LNCAP (cell line): Measurements from ENCODE around the gene PAX3.

Experiments
- CTCF ChIP-seq: fragments of 450-650 bp; IDR thresholded peaks from 2 replicates; pipeline ENCODE4 v1.5.1; 2017; ENCODE audit warnings: mild to moderate bottlenecking

The PAX3 gene

DNA sequence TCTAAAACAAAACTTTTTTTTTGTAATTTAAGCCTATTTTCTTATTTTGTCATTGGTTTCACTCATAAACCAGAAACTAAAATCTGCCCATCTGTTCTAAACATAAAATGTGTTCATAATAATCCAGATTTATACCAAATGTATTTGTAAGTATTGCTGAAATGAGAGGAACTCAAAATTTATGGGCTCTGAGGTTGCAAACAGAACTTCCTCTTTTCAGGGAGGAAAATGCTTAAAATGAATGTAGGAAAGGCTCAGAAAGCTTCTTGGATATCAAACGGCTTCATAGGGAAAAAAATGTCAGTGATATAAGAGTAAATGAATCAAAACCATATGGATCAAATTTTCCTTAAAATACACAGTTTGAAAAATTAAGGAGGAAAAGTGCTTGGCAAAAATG, 83.9 kb downstream of the PAX3 start:
- no peak for TF ChIP-seq CTCF

DNA sequence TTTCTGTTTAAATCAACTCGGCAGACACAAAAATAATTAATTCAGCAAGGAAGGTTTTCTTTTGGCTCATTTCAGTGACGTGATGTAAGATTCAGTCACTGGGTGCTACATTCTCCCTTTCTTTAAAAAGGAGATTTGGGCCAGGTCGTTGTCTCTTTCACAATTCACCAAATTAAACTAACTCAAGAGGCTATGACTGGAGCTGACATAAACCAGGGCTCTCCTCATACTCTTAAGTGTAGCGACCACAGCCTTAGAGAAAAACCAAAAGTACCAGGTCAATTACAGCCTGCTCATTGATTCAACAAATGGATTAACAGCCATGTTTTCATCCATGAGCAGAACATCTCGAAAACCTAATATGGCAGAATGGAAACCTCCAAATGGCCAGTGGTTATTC, 85.7 kb downstream of the PAX3 start:
- no peak for TF ChIP-seq CTCF

GRCh38 chr2:222212571-222212970, 86.2 kb downstream of the PAX3 start:
- no peak for TF ChIP-seq CTCF

DNA sequence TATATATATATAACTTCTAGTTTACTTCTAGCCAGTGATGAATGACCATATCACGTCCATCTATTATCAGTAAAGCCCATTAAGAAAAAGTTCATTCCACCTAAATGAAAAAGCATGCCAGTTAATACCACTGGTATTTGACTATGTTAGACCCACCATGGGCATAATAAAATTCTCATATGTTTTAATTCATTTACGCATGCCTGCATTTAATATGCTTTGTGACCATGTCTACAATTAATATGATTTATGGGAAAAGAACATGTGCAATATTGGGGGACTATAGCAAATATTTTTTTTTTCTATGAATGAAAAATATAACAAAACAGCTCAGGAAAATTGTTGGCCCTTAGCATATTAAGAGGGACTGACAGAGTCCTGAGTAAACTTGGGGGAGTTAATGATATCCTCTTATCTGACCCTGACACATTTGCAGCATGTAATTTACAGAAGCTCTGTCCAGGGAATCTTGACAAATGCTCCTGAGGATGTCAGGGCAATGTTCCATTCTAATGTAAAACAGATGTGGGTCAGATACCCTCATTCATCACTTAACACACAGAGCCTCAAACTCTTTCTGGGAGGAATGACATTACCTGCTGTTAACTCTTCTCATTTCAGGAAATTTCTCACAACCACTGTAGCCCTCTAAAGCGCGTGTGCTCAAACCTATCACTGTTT, 90.6 kb downstream of the PAX3 start:
- no peak for TF ChIP-seq CTCF

DNA sequence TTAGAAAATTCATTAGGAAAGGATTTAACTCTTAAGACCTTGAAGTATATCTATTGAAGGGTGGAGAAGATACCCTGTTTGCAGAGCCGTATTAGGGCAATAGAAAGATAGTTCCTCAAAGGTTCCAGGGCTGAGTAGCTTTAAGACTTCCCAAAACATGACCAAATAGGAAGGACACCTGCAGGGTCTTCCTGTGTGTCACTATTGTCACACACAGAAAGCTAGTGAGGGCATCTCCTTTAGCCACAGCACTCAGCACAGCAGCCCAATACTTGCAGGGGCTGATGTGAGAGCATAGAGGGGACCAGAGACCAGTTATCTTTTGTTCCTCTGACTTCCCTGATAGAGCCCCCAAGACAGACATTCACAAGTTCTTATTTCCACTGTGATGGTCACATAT, 93.7 kb downstream of the PAX3 start:
- TF ChIP-seq CTCF = no peak

DNA sequence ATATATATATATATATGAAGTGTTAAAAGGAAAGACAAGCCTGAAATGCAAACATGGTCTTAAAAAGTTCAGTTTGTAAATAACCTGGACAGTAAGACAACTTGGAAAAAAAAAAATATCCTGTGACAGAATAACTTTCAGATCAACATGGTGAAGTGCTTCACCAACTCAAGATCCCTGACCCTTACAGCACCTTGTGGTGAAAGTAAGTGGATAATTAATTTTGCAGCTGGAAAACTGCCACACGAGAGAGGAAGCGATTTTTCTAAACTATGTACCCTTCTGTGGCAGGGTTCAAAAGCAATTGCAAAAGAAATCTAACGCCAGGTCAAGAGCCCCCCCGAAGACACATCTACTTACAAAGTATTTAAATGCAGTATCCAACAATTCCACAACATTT, 95.8 kb downstream of the PAX3 start:
- no peak for TF ChIP-seq CTCF

GRCh38 chr2:222196159-222196558, 102.6 kb downstream of the PAX3 start:
- no peak for TF ChIP-seq CTCF

DNA sequence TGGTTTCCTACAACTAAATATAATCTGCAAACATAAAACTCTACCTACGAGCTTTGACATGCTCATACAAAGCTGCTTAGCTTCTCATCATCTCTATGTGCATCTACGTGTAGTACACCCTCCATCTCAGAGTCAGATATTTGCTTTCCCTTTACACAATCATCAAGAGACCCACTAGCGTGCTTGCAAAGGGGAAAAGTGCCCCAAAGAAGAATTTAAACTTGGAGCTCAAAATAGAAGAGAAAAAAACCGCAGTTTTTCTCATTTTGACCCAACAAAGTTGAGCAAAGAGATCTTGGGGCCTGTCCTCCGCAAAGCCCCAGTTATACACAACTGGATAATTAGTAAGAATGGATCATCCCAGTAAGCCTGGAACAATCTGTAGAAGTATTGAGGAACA, 104.1 kb downstream of the PAX3 start:
- no peak for TF ChIP-seq CTCF
